GM12878 (cell line): ENCODE results near the gene ASTN1. TPM values are rescaled to one million over a fixed set of nuclear protein-coding genes. Genes with fewer than 3 reads are reported as not detected.

Experiments used
- ATAC-seq: fragments of 200-7000 bp; cut with Tn5 transposase; 3 replicates; pipeline ENCODE4 v1.9.1; 2020; ENCODE audit warnings: mild to moderate bottlenecking, moderate library complexity
- BruUV-seq: library from RNA; stranded (reverse); fragments of 400-500 nt; replicated peaks from 2 replicates; lab custom pipeline; 2021; lab: Mats Ljungman, UMichigan
- CTCF ChIA-PET: fragments of 300-600 bp; sonication (Branson Sonifier 250); formaldehyde crosslinking; extraction: SDS; loops from one replicate; lab custom pipeline; 2021; ENCODE audit warnings: inconsistent platforms; lab: Yijun Ruan, JAX
- POLR2A ChIA-PET: fragments of 350-600 bp; formaldehyde crosslinking; extraction: SDS; loops from one replicate; lab custom pipeline; 2021; ENCODE audit warnings: inconsistent platforms; lab: Charles Lee
- RAD21 ChIA-PET: fragments of 300-600 bp; sonication (Branson Sonifier 250); formaldehyde crosslinking; loops from one replicate; lab custom pipeline; 2023; ENCODE audit warnings: antibody characterized with exemption; ENCODE audit not compliant: unreplicated experiment; lab: Charles Lee
- SMC1A ChIA-PET: fragments of 300-600 bp; sonication (Branson Sonifier 250); formaldehyde crosslinking; loops from one replicate; lab custom pipeline; 2023; ENCODE audit not compliant: unreplicated experiment, uncharacterized antibody; lab: Charles Lee
- DNase-seq: peaks from one replicate; pipeline ENCODE4 v3.0.0-alpha.2; 2011; ENCODE audit warnings: low read depth, low spot score
- FAIRE-seq: peaks from 3 replicates; lab custom pipeline; 2011; peaks lifted over from hg19 to GRCh38; lab: Jason Lieb, UNC
- H2AFZ ChIP-seq: 2 replicates; pipeline ENCODE4 v1.6.0; 2011; ENCODE audit warnings: low read depth, low read length, control low read depth; ENCODE audit not compliant: control insufficient read depth
- H3K27ac ChIP-seq: 2 replicates; pipeline ENCODE4 v1.5.1; 2011; ENCODE audit warnings: control low read depth; ENCODE audit not compliant: control insufficient read depth, insufficient read depth
- H3K27me3 ChIP-seq, 2 experiments: replicated peaks in 1 of 2; 2 replicates each; pipeline versions ENCODE4 v1.6.0 to v1.6.1; 2011; ENCODE audit warnings: low read length in 1 of 2; ENCODE audit not compliant: control insufficient read depth in 2 of 2, insufficient read depth in 2 of 2
- H3K36me3 ChIP-seq, 2 experiments: 2 replicates each; pipeline ENCODE4 v1.5.1; 2011; ENCODE audit warnings: low read length in 1 of 2; ENCODE audit not compliant: control insufficient read depth in 2 of 2, insufficient read depth in 2 of 2
- H3K4me1 ChIP-seq: 2 replicates; pipeline ENCODE4 v1.6.1; 2011; ENCODE audit warnings: mild to moderate bottlenecking, low read length, moderate library complexity, mixed read lengths; ENCODE audit not compliant: control insufficient read depth, insufficient read depth
- H3K4me2 ChIP-seq: 2 replicates; pipeline ENCODE4 v1.6.0; 2011; ENCODE audit warnings: control low read depth; ENCODE audit not compliant: control insufficient read depth, insufficient read depth
- H3K4me3 ChIP-seq: fragments of 200-600 bp; sonication (generic); 2 replicates; pipeline ENCODE4 v1.5.1; 2016
- H3K79me2 ChIP-seq: 2 replicates; pipeline ENCODE4 v1.6.0; 2011; ENCODE audit warnings: low read length; ENCODE audit not compliant: control insufficient read depth, insufficient read depth
- H3K9ac ChIP-seq: 2 replicates; pipeline ENCODE4 v1.8.0; 2011; ENCODE audit warnings: low read length, control low read depth, mixed read lengths; ENCODE audit not compliant: control insufficient read depth, insufficient read depth
- H3K9me3 ChIP-seq: replicated peaks from 3 replicates; pipeline ENCODE4 v1.5.1; 2011; ENCODE audit warnings: mild to moderate bottlenecking, low read length; ENCODE audit not compliant: control insufficient read depth, insufficient read depth
- H4K20me1 ChIP-seq: 2 replicates; pipeline ENCODE4 v1.6.0; 2011; ENCODE audit not compliant: control insufficient read depth, insufficient read depth
- CHD1 ChIP-seq: IDR thresholded peaks from 2 replicates; pipeline ENCODE4 v1.6.1; 2012; ENCODE audit warnings: low read depth, low read length, improper control_type of control experiment
- ESRRA ChIP-seq: IDR thresholded peaks from 2 replicates; pipeline ENCODE4 v1.6.1; 2012; ENCODE audit warnings: mild to moderate bottlenecking, low read length, improper control_type of control experiment
- EZH2 ChIP-seq: IDR thresholded peaks from 2 replicates; pipeline ENCODE4 v1.6.1; 2012; ENCODE audit warnings: low read depth, mild to moderate bottlenecking, control low read depth, inconsistent platforms, low read length, borderline replicate concordance; ENCODE audit not compliant: control insufficient read depth
- GATAD2B ChIP-seq: fragments of 450-650 bp; conservative IDR thresholded peaks from 2 replicates; pipeline ENCODE4 v1.6.1; 2017; ENCODE audit warnings: low read depth, mild to moderate bottlenecking, moderate library complexity
- HCFC1 ChIP-seq: fragments of 150-350 bp; IDR thresholded peaks from 2 replicates; pipeline ENCODE4 v1.6.1; 2014; ENCODE audit warnings: low read length
- MXI1 ChIP-seq: fragments of 150-350 bp; IDR thresholded peaks from 2 replicates; pipeline ENCODE4 v1.6.1; 2011; ENCODE audit warnings: low read depth, mild to moderate bottlenecking, inconsistent platforms, low read length, improper control_type of control experiment
- MYB ChIP-seq: fragments of 150-350 bp; IDR thresholded peaks from 2 replicates; pipeline ENCODE4 v1.6.1; 2014; ENCODE audit warnings: mild to moderate bottlenecking, low read depth, low read length, borderline replicate concordance
- PAX8 ChIP-seq: fragments of 450-650 bp; IDR thresholded peaks from 2 replicates; pipeline ENCODE4 v1.6.1; 2017; ENCODE audit warnings: mild to moderate bottlenecking, moderate library complexity
- POLR2AphosphoS5 ChIP-seq: IDR thresholded peaks from 2 replicates; pipeline ENCODE4 v1.6.1; 2011; ENCODE audit warnings: mild to moderate bottlenecking, low read length, inconsistent platforms
- SIX5 ChIP-seq: IDR thresholded peaks from 2 replicates; pipeline ENCODE4 v1.6.1; 2011; ENCODE audit warnings: mild to moderate bottlenecking, low read depth, low read length, moderate library complexity; ENCODE audit not compliant: severe bottlenecking
- SREBF2 ChIP-seq: IDR thresholded peaks from 2 replicates; pipeline ENCODE4 v1.6.1; 2012; ENCODE audit warnings: mild to moderate bottlenecking, low read length
- SUPT20H ChIP-seq: IDR thresholded peaks from 2 replicates; pipeline ENCODE4 v1.6.1; 2011; ENCODE audit warnings: low read depth, mild to moderate bottlenecking, low read length, moderate library complexity, borderline replicate concordance; ENCODE audit not compliant: control insufficient read depth
- ZBED1 ChIP-seq: IDR thresholded peaks from 2 replicates; pipeline ENCODE4 v1.6.1; 2016; ENCODE audit warnings: borderline replicate concordance
- ZNF24 ChIP-seq: fragments of 450-650 bp; IDR thresholded peaks from 2 replicates; pipeline ENCODE4 v1.6.1; 2017; ENCODE audit warnings: antibody characterized with exemption, mild to moderate bottlenecking
- WGBS: methylation state at CpG from one replicate; pipeline ENCODE4 v1.1.6; 2016; ENCODE audit warnings: low lambda C conversion rate; ENCODE audit not compliant: insufficient replicate concordance, insufficient coverage; ENCODE audit errors: missing lambda C conversion rate; 5-methylcytosine and 5-hydroxymethylcytosine counted together
- in situ Hi-C: fragments of 300-500 bp; cut with MboI; formaldehyde crosslinking; loops from 9 replicates; pipeline ENCODE4 v1.14.3; 2018; ENCODE audit warnings: mixed read lengths
- intact Hi-C: fragments of 100-400 bp; cut with micrococcal nuclease; formaldehyde crosslinking; loops from one replicate; pipeline ENCODE4 v1.14.2; 2022; ENCODE audit not compliant: unreplicated experiment
- polyA plus RNA-seq, 11 experiments: library from polyadenylated mRNA; depleted of rRNA in 4 of 11; unstranded in 6 of 11; stranded (reverse) in 5 of 11; fragments of >200 nt; fragmentation: Nextera tagmentation in 4 of 11; fragmentation: Illumina TruSeq in 1 of 11; extraction: Ambion mirVana in 4 of 11; extraction: Trizol in 1 of 11; gene quantifications; 1 replicate in 1 of 11; 2 replicates in 10 of 11; pipeline versions ENCODE4 v1.2.1 to v1.2.3, GENCODE V29; 2011 to 2016; ENCODE audit warnings: inconsistent platforms in 2 of 11, missing spikeins in 2 of 11, low read depth in 1 of 11
- total RNA-seq, 4 experiments: library from RNA; depleted of rRNA in 3 of 4; stranded (reverse); fragments of >200 nt in 3 of 4; fragmentation: Illumina TruSeq in 1 of 4; extraction: Trizol in 1 of 4; gene quantifications; 2 replicates each; pipeline versions ENCODE4 v1.2.1 to v1.2.3, GENCODE V29; 2013 to 2021
- TF ChIP-seq, protein P1 (sequence below): fragments of 450-650 bp; IDR thresholded peaks from 2 replicates; pipeline ENCODE4 v1.6.1; 2014; ENCODE audit warnings: mild to moderate bottlenecking

ASTN1 gene
- total and polyA plus RNA-seq, 10 of the 15 experiments (the other 5 are each of a cell fraction or from before 2014, with no cell fraction given): 0.04 TPM; not detected in 9

- SMC1A ChIA-PET: no interaction called here
- in situ Hi-C loops: no loop called here
Measured at GRCh38 chr1:177163844-177164379, 600 bp downstream of the ASTN1 start.

More at GRCh38 chr1:177163844-177164379, 600 bp downstream of the ASTN1 start:
- TF ChIP-seq PAX8: no peak
- TF ChIP-seq SREBF2: no peak
- TF ChIP-seq ZBED1: no peak
- TF ChIP-seq SUPT20H: no peak
- no peak for TF ChIP-seq GATAD2B
- TF ChIP-seq MYB: no peak
- no peak for TF ChIP-seq ESRRA
- no peak for TF ChIP-seq EZH2
- no peak for TF ChIP-seq POLR2AphosphoS5
- no peak for TF ChIP-seq CHD1
- TF ChIP-seq MXI1: no peak
- TF ChIP-seq, protein P1, sequence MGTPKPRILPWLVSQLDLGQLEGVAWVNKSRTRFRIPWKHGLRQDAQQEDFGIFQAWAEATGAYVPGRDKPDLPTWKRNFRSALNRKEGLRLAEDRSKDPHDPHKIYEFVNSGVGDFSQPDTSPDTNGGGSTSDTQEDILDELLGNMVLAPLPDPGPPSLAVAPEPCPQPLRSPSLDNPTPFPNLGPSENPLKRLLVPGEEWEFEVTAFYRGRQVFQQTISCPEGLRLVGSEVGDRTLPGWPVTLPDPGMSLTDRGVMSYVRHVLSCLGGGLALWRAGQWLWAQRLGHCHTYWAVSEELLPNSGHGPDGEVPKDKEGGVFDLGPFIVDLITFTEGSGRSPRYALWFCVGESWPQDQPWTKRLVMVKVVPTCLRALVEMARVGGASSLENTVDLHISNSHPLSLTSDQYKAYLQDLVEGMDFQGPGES: no peak
- TF ChIP-seq HCFC1: no peak
- TF ChIP-seq SIX5: no peak
- TF ChIP-seq ZNF24: no peak
- TF ChIP-seq, all 136 proteins: peak for 0
- H3K4me3 ChIP-seq: no peak overlapping the region
- H3K27ac ChIP-seq: no peak overlapping the region
- RAD21 ChIA-PET: no interaction called here
- FAIRE-seq: no peak
- H3K4me2 ChIP-seq: no peak overlapping the region
- H2AFZ ChIP-seq: no peak overlapping the region
- CTCF ChIA-PET: interaction anchor here (2.8 kb wide), 1 partner anchor 18 kb away, joined by 12 read pairs; no protein-coding TSS in a partner anchor
- no peaks in the 10 kb centered on the region for H4K20me1 ChIP-seq
- no TSS peak for BruUV-seq
- H3K9me3 ChIP-seq: no peaks in the 10 kb centered on the region
- POLR2A ChIA-PET: no interaction called here
- no peaks in the 10 kb centered on the region for H3K36me3 ChIP-seq
- no peaks in the 10 kb centered on the region for H3K79me2 ChIP-seq
- no peak overlapping the region for H3K9ac ChIP-seq
- 0% methylated on average over 1 of the region's 15 CpGs for WGBS
- intact Hi-C loops: no loop called here
- DNase-seq: no peak
- H3K27me3 ChIP-seq: peaks cover 0 to 2% of the 10 kb centered on the region in 2 experiments; a peak in 3 of 4 replicates
- ATAC-seq: no peak
- H3K4me1 ChIP-seq: no peaks in the 10 kb centered on the region
